Esophagus muscularis mucosa (tissue), 3 donors: Measurements from ENCODE around the gene MRPL23.

Experiments
- CTCF ChIP-seq, 3 experiments: fragments of 200-600 bp in 2 of 3; fragments of 450-650 bp in 1 of 3; sonication (generic) in 2 of 3; IDR thresholded peaks; one replicate each; pipeline ENCODE4 v1.5.1; 2017 to 2019; ENCODE audit warnings: antibody characterized with exemption in 3 of 3, mild to moderate bottlenecking in 2 of 3, moderate library complexity in 1 of 3
- POLR2A ChIP-seq: fragments of 450-650 bp; IDR thresholded peaks from one replicate; pipeline ENCODE4 v1.6.1; 2017; ENCODE audit warnings: antibody characterized with exemption, moderate library complexity, mild to moderate bottlenecking, low read depth

- TF ChIP-seq POLR2A: no peak
- TF ChIP-seq CTCF (IDR thresholded peaks at IDR 0.05): no peak
These were observed 15.0 kb upstream of the MRPL23 start for GRCh38 chr11:1932105-1932480.
